ENCODE results near the gene SF1.

GRCh38 chr11:64760759-64761420 is 17.5 kb downstream of the SF1 start:
- TF ChIP-seq CTCF (IDR thresholded peaks at IDR 0.05; ENCODE audit: low read depth, low read length), result no peak
- no peak for TF ChIP-seq EZH2phosphoT487 (IDR thresholded peaks at IDR 0.05; ENCODE audit: low read depth)

Data from OCI-LY3 (cell line).